Lung (tissue), 16 donors: ENCODE measurements around the gene CEP19. TPM values are rescaled to one million over a fixed set of nuclear protein-coding genes. Genes with fewer than 3 reads are reported as not detected.

ENCODE experiments used
- ATAC-seq: fragments of 200-7000 bp; cut with Tn5 transposase; one replicate; pipeline ENCODE4 v1.9.1; 2020; ENCODE audit warnings: moderate number of reproducible peaks; ENCODE audit not compliant: insufficient read depth, low FRiP score
- DNase-seq, 3 donors: peaks; one replicate each; pipeline ENCODE4 v3.0.0-alpha.2; 2013 to 2017
- H3K27ac ChIP-seq, 2 donors: one replicate each; pipeline ENCODE4 v1.5.1; 2013; ENCODE audit warnings: mild to moderate bottlenecking in 2 of 2, moderate library complexity in 2 of 2, control low read depth in 1 of 2, inconsistent platforms in 1 of 2, low read depth in 1 of 2, low read length in 1 of 2
- H3K27me3 ChIP-seq, 3 donors: one replicate each; pipeline ENCODE4 v1.5.1; 2013; ENCODE audit warnings: low read length in 2 of 3; ENCODE audit not compliant: control insufficient read depth in 3 of 3, insufficient read depth in 3 of 3
- H3K36me3 ChIP-seq, 4 donors: one replicate each; pipeline ENCODE4 v1.5.1; 2013; ENCODE audit warnings: low read length in 4 of 4, mild to moderate bottlenecking in 1 of 4, moderate library complexity in 1 of 4; ENCODE audit not compliant: control insufficient read depth in 4 of 4, insufficient read depth in 4 of 4
- H3K4me1 ChIP-seq, 5 donors: one replicate each; pipeline ENCODE4 v1.5.1; 2013; ENCODE audit warnings: low read length in 5 of 5, mild to moderate bottlenecking in 2 of 5, moderate library complexity in 1 of 5; ENCODE audit not compliant: control insufficient read depth in 5 of 5, insufficient read depth in 5 of 5
- H3K4me3 ChIP-seq: one replicate; pipeline ENCODE4 v1.5.1; 2013; ENCODE audit warnings: mild to moderate bottlenecking, control low read depth, moderate library complexity
- H3K9ac ChIP-seq, 2 donors: one replicate each; pipeline ENCODE4 v1.5.1; 2013; ENCODE audit warnings: low read length in 2 of 2, control low read depth in 1 of 2; ENCODE audit not compliant: insufficient read depth in 1 of 2
- H3K9me3 ChIP-seq, 4 donors: one replicate each; pipeline ENCODE4 v1.5.1; 2013; ENCODE audit warnings: low read length in 3 of 4, mild to moderate bottlenecking in 1 of 4, moderate library complexity in 1 of 4; ENCODE audit not compliant: control insufficient read depth in 4 of 4, insufficient read depth in 3 of 4
- CTCF ChIP-seq: IDR thresholded peaks from 2 replicates; pipeline ENCODE4 v1.5.1; 2012; ENCODE audit warnings: mild to moderate bottlenecking; ENCODE audit errors: control extremely low read depth, extremely low read depth
- WGBS, 2 donors: extraction: QIAGEN DNeasy Blood & Tissue Kit; methylation state at CpG; one replicate each; pipeline ENCODE4 v1.1.7; 2013; 5-methylcytosine and 5-hydroxymethylcytosine counted together
- long read RNA-seq, 5 donors: transcript quantifications; one replicate each; lab custom pipeline, GENCODE V29; 2026
- polyA plus RNA-seq, 2 donors: library from polyadenylated mRNA; stranded (reverse); fragments of 200-250 nt; gene quantifications; one replicate each; pipeline ENCODE4 v1.2.1, GENCODE V29; 2013
- total RNA-seq, 2 donors: library from RNA; depleted of rRNA in 1 of 2; stranded (reverse); fragments of >200 nt in 1 of 2; gene quantifications; one replicate each; pipeline ENCODE4 v1.2.1, GENCODE V29; 2014 to 2021
- donor health status: control.
- donor health status: control.
- donor health status: Bipolar disorder and iron deficiency.
- donor health status: healthy.
- donor health status: DM: yes; HTN: yes; CAD: no.

The CEP19 gene
- total RNA-seq (1 to 10 TPM; 3.1 to 4.3 TPM), polyA plus RNA-seq (1 to 10 TPM in 1 of 2 donors, under 1 TPM in 1; 0.93 to 1.7 TPM)
- long read RNA-seq, donor 1, partial matches to known transcripts: 0 of 1 reads
- long read RNA-seq, donor 1, other reads (novel, unspliced or antisense): 0 of 1 reads
- long read RNA-seq, donor 2: 0 reads
- long read RNA-seq, donor 3, partial matches to known transcripts: 0 of 1 reads
- long read RNA-seq, donor 3, other reads (novel, unspliced or antisense): 0 of 1 reads
- long read RNA-seq, donor 4: 0 reads
- long read RNA-seq, donor 5, partial matches to known transcripts: 0 of 2 reads
- long read RNA-seq, donor 5, other reads (novel, unspliced or antisense): 0 of 2 reads

- TF ChIP-seq CTCF: no peak
- peaks cover 0 to 16% (median 3%) of the 10 kb centered on the region in 5 donors for H3K4me1 ChIP-seq
These were observed at the start of gene CEP19, which contains the start of gene PIGX for GRCh38 chr3:196711838-196712513. TSS of gene CEP19 (minus strand) at chr3:196712250. CDS start at chr3:196708657, 3,593 bp downstream. TSS of gene PIGX (plus strand) at chr3:196712377.

GRCh38 chr3:196757876-196758739 lies 46.1 kb upstream of the CEP19 start:
- Histone ChIP-seq H3K9me3 (peaks cover 0 to 3% (median 1%) of the 10 kb centered on the region in 4 donors), H3K27me3 (no peaks in the 10 kb centered on the region), H3K27ac (no peak overlapping the region), H3K9ac (no peak overlapping the region), H3K4me3 (no peak overlapping the region), H3K4me1 (peaks cover 0 to 2% (median 0%) of the 10 kb centered on the region in 5 donors), H3K36me3 (peaks cover 0 to 11% (median 0%) of the 10 kb centered on the region in 4 donors)
- ATAC-seq: no peak
- WGBS, 2 donors: 86 to 89% methylated on average over 9 of the region's 9 CpGs
- no peak for DNase-seq
- TF ChIP-seq CTCF: no peak

More at GRCh38 chr3:196711838-196712513, at the start of gene CEP19, which contains the start of gene PIGX:
- WGBS, 2 donors: 0 to 1% methylated on average over 42 to 68 of the region's 68 CpGs
- Histone ChIP-seq H3K9ac (peak within 1 kb of the TSS; percentile 77 to 94), H3K4me3 (peak within 1 kb of the TSS; percentile 87), H3K9me3 (no peaks in the 10 kb centered on the region), H3K36me3 (no peaks in the 10 kb centered on the region), H3K27ac (peak within 1 kb of the TSS; percentile 92 to 96), H3K27me3 (no peaks in the 10 kb centered on the region)
- DNase-seq: peak; percentile 90 to 94 (median 91)
- ATAC-seq: peak; percentile 97

- TF ChIP-seq CTCF: no peak
- Histone ChIP-seq H3K27ac (no peak overlapping the region), H3K27me3 (no peaks in the 10 kb centered on the region), H3K9ac (no peak overlapping the region), H3K9me3 (peaks cover 0 to 3% (median 1%) of the 10 kb centered on the region in 4 donors), H3K4me1 (peaks cover 0 to 2% (median 0%) of the 10 kb centered on the region in 5 donors), H3K36me3 (peaks cover 0 to 11% (median 0%) of the 10 kb centered on the region in 4 donors), H3K4me3 (no peak overlapping the region)
- no peak for DNase-seq
- 75 to 91% methylated on average over 4 of the region's 4 CpGs for WGBS, 2 donors
- no peak for ATAC-seq
These were observed 44.7 kb upstream of the CEP19 start for GRCh38 chr3:196756732-196757131.
